HG03103 (cell line): ENCODE data around the gene AFF4.
"Not testable (repeated sequence)": the region's sequence is repeated elsewhere in the genome, so short reads cannot be mapped to it uniquely, and the experiment has no call there.

Experiments
- ATAC-seq: cut with Tn5 transposase; IDR thresholded peaks from one replicate; pipeline ENCODE4 v1.9.1; 2021; ENCODE audit warnings: low read depth; ENCODE audit not compliant: unreplicated experiment

AFF4 gene

GRCh38 chr5:132961123-132961815, 2.2 kb downstream of the AFF4 start:
- ATAC-seq = not testable (repeated sequence)

GRCh38 chr5:132956166-132956799, 7.2 kb downstream of the AFF4 start:
- ATAC-seq = not testable (repeated sequence)

- no peak for ATAC-seq
Measured at GRCh38 chr5:132953710-132954109, 9.7 kb downstream of the AFF4 start.

- no peak for ATAC-seq
Measured at GRCh38 chr5:132952829-132953228, 10.6 kb downstream of the AFF4 start.

GRCh38 chr5:132951897-132952296, 11.5 kb downstream of the AFF4 start:
- ATAC-seq = no peak

- ATAC-seq = no peak
Measured at GRCh38 chr5:132949136-132949535, 14.3 kb downstream of the AFF4 start.

GRCh38 chr5:132947671-132948070, 15.8 kb downstream of the AFF4 start:
- ATAC-seq = no peak

GRCh38 chr5:132945315-132945714, 18.1 kb downstream of the AFF4 start:
- not testable (repeated sequence) for ATAC-seq

GRCh38 chr5:132943362-132944022, 19.9 kb downstream of the AFF4 start:
- no peak for ATAC-seq

GRCh38 chr5:132941331-132941730, 22.1 kb downstream of the AFF4 start:
- ATAC-seq = no peak

GRCh38 chr5:132928062-132928407, 35.4 kb downstream of the AFF4 start:
- ATAC-seq = no peak

- ATAC-seq = no peak
Measured at GRCh38 chr5:132927355-132928061, 35.9 kb downstream of the AFF4 start.

- no peak for ATAC-seq
Measured at GRCh38 chr5:132926437-132926836, 37.0 kb downstream of the AFF4 start.

GRCh38 chr5:132916086-132916485, 47.3 kb downstream of the AFF4 start:
- no peak for ATAC-seq

- no peak for ATAC-seq
Measured at GRCh38 chr5:132915681-132916080, 47.8 kb downstream of the AFF4 start.

- ATAC-seq = no peak
Measured at GRCh38 chr5:132909702-132910101, 53.7 kb downstream of the AFF4 start.

GRCh38 chr5:132907161-132907560, 56.3 kb downstream of the AFF4 start:
- no peak for ATAC-seq

GRCh38 chr5:132905938-132906337, 57.5 kb downstream of the AFF4 start:
- ATAC-seq = no peak

GRCh38 chr5:132901730-132902129, 61.7 kb downstream of the AFF4 start:
- no peak for ATAC-seq

- ATAC-seq = no peak
Measured at GRCh38 chr5:132901036-132901435, 62.4 kb downstream of the AFF4 start.

- no peak for ATAC-seq
Measured at GRCh38 chr5:132898094-132898493, 65.3 kb downstream of the AFF4 start.
